Ishikawa (cell line): ENCODE results near the gene TBKBP1.

Experiments used
- CEBPB ChIP-seq: IDR thresholded peaks from 2 replicates; pipeline ENCODE4 v1.6.1; 2012
- CREB1 ChIP-seq: IDR thresholded peaks from 2 replicates; pipeline ENCODE4 v1.6.1; 2012; ENCODE audit warnings: low read depth
- EGR1 ChIP-seq: IDR thresholded peaks from 2 replicates; pipeline ENCODE4 v1.6.1; 2012
- EP300 ChIP-seq: IDR thresholded peaks from 2 replicates; pipeline ENCODE4 v1.6.1; 2012; ENCODE audit warnings: borderline replicate concordance
- FOXM1 ChIP-seq: IDR thresholded peaks from 2 replicates; pipeline ENCODE4 v1.6.1; 2012; ENCODE audit warnings: low read depth, borderline replicate concordance
- NFIC ChIP-seq: IDR thresholded peaks from 2 replicates; pipeline ENCODE4 v1.6.1; 2012
- RAD21 ChIP-seq: IDR thresholded peaks from 2 replicates; pipeline ENCODE4 v1.6.1; 2012; ENCODE audit warnings: low read depth
- TAF1 ChIP-seq: IDR thresholded peaks from 2 replicates; pipeline ENCODE4 v1.6.1; 2012; ENCODE audit warnings: low read depth, mild to moderate bottlenecking
- TCF12 ChIP-seq: IDR thresholded peaks from 2 replicates; pipeline ENCODE4 v1.6.1; 2012; ENCODE audit warnings: low read depth
- TEAD4 ChIP-seq: IDR thresholded peaks from 2 replicates; pipeline ENCODE4 v1.6.1; 2012
- USF1 ChIP-seq: IDR thresholded peaks from 2 replicates; pipeline ENCODE4 v1.6.1; 2012
- YY1 ChIP-seq: IDR thresholded peaks from 2 replicates; pipeline ENCODE4 v1.6.1; 2012; ENCODE audit warnings: low read depth
- ZBTB7A ChIP-seq: IDR thresholded peaks from 2 replicates; pipeline ENCODE4 v1.6.1; 2012; ENCODE audit warnings: low read depth
- TF ChIP-seq, protein P1 (sequence below): IDR thresholded peaks from 2 replicates; pipeline ENCODE4 v1.6.1; 2012
- TF ChIP-seq, protein P2 (sequence below): IDR thresholded peaks from 2 replicates; pipeline ENCODE4 v1.6.1; 2012; ENCODE audit warnings: low read depth, mild to moderate bottlenecking

Gene TBKBP1

DNA sequence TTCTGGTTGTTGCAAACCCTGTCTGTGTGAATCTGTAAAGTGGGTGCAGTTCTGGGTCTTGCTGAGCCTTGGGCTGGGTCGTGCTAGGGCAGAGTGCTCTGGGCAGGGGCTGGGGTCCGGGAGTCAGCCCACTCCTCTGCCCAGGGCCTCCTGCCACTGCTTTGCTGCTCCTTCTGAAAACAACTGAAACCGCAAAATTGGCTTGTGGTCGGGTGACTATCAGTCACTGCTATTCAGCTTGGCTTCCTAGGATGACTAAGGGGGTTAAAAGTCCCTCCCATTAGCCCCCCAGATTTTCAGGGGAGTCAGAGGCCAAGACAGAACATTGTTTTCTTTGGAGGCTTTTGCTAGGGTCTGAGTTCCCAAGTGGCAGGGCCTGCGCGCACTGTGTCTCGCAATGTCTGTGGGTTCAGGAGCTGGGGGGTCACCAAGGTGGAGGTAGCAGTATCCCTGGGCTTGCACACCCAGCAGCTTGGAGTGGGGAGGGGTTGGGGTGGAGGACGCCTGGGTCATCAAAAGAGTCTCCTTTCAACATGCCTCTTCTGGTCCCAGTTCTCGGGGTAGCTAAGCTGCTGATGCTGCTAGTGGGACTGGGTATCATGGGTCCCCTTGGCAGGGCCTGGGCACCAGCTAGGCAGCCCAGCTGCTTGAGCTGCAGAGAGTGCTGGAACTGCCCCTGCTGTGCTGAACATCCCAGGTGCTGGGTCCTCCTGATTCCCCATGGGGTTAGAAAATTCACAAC is 25.6 kb downstream of the TBKBP1 start:
- TF ChIP-seq TCF12 (no peak), NFIC (no peak), TEAD4 (no peak), YY1 (no peak), USF1 (no peak), CEBPB (no peak), FOXM1 (no peak), ZBTB7A (no peak), EP300 (no peak), RAD21 (no peak), TAF1 (no peak), EGR1 (no peak), CREB1 (no peak)
- TF ChIP-seq, protein P1, sequence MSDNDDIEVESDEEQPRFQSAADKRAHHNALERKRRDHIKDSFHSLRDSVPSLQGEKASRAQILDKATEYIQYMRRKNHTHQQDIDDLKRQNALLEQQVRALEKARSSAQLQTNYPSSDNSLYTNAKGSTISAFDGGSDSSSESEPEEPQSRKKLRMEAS = no peak
- TF ChIP-seq, protein P2, sequence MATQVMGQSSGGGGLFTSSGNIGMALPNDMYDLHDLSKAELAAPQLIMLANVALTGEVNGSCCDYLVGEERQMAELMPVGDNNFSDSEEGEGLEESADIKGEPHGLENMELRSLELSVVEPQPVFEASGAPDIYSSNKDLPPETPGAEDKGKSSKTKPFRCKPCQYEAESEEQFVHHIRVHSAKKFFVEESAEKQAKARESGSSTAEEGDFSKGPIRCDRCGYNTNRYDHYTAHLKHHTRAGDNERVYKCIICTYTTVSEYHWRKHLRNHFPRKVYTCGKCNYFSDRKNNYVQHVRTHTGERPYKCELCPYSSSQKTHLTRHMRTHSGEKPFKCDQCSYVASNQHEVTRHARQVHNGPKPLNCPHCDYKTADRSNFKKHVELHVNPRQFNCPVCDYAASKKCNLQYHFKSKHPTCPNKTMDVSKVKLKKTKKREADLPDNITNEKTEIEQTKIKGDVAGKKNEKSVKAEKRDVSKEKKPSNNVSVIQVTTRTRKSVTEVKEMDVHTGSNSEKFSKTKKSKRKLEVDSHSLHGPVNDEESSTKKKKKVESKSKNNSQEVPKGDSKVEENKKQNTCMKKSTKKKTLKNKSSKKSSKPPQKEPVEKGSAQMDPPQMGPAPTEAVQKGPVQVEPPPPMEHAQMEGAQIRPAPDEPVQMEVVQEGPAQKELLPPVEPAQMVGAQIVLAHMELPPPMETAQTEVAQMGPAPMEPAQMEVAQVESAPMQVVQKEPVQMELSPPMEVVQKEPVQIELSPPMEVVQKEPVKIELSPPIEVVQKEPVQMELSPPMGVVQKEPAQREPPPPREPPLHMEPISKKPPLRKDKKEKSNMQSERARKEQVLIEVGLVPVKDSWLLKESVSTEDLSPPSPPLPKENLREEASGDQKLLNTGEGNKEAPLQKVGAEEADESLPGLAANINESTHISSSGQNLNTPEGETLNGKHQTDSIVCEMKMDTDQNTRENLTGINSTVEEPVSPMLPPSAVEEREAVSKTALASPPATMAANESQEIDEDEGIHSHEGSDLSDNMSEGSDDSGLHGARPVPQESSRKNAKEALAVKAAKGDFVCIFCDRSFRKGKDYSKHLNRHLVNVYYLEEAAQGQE = no peak

- TF ChIP-seq TEAD4 (no peak), FOXM1 (no peak), ZBTB7A (no peak), USF1 (no peak)
These were observed 26.2 kb downstream of the TBKBP1 start for GRCh38 chr17:47720196-47720595.

DNA sequence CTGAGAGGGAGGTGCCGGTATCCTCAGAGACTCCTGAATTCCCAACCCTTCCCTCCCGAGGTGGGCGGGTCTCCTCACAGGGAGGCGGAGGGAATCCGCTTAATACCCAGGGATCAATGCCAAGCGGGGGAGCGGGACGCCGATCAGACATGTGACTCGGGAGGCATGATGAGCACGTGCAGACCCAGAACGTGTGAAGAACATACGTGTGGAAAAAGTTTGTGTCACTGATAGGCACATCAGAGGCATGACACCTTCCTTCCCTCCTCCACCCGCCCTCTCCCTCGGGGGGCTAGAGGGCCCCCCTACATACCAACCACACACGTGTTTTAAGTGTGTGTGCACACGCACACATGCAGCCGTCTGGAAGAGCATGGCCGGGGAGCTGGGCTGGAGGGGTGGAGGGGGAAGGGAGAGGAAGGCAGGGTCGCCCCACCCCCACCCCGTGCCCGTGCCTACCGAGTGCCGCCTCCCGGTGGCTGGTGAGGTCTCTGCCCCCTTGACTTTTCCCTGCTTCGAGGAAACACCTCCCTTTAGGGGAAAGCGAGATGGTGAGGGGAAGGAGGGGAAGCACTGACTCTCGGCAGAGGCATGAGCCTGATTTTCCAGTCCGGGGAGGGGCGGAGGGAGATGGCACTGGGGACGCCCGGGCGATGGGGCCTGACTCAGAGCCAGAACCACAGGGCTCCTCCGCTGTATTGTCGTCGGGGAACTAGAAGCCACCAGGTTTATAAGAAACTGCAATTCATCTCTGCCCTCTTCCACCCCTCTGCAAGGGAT is 27.0 kb downstream of the TBKBP1 start:
- TF ChIP-seq TEAD4 = no peak
- TF ChIP-seq, protein P1 = peak; percentile 77
- 0 out of 2 replicates have a peak, but pooled peaks have one; percentile 15 for TF ChIP-seq USF1

GRCh38 chr17:47721725-47722124 is 27.8 kb downstream of the TBKBP1 start:
- TF ChIP-seq USF1 (0 out of 2 replicates have a peak, but pooled peaks have one; percentile 6), RAD21 (no peak)

GRCh38 chr17:47724705-47725104 is 30.7 kb downstream of the TBKBP1 start:
- no peak for TF ChIP-seq EP300
- no peak for TF ChIP-seq NFIC
- no peak for TF ChIP-seq RAD21
- TF ChIP-seq EGR1 = no peak
- no peak for TF ChIP-seq TCF12
- no peak for TF ChIP-seq USF1
- no peak for TF ChIP-seq TAF1
- TF ChIP-seq FOXM1 = no peak
- TF ChIP-seq, protein P1 = no peak
- no peak for TF ChIP-seq CEBPB
- TF ChIP-seq YY1 = no peak
- no peak for TF ChIP-seq CREB1
- TF ChIP-seq, protein P2 = no peak
- no peak for TF ChIP-seq ZBTB7A
- no peak for TF ChIP-seq TEAD4
